ENCODE results near the gene PSMD8. TPM values are rescaled to one million over a fixed set of nuclear protein-coding genes. Genes with fewer than 3 reads are reported as not detected.

PSMD8 gene
- total RNA-seq, 1 experiment from 2014 or later: 195 TPM

DNA sequence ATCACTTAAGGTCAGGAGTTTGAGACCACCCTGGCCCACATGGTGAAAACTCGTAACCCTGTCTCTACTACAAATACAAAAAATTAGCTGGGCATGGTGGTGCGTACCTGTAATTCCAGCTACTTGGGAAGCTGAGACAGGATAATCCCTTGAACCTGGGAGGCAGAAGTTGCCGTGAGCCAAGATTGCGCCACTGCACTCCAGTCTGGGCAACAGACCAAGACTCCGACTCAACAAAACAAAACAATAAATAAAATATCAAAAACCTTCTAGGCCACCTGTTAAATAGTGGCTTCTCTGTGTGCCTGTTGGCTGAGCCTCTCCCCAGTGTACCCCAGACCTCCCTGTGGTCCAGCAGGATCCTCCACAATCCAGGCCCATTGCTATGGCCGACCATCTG lies 3.3 kb upstream of the PSMD8 start:
- no TSS peak for BruUV-seq (replicated peaks)

More for the DNA sequence above, 3.3 kb upstream of the PSMD8 start:
- H3K9me2 ChIP-seq (ENCODE audit: insufficient read depth): no peaks in the 10 kb centered on the region
- intact Hi-C loops (cut with micrococcal nuclease): no loop called here
- no peak overlapping the region for H3K27ac ChIP-seq (ENCODE audit: low read depth, low read length)
- H4K20me1 ChIP-seq (ENCODE audit: insufficient read depth): no peaks in the 10 kb centered on the region
- peaks cover 9 to 14% of the 10 kb centered on the region in 2 experiments for H3K4me1 ChIP-seq (ENCODE audit: control insufficient read depth in 1 of 2, insufficient read depth in 2 of 2, low read length in 2 of 2)
- H3K9ac ChIP-seq (ENCODE audit: low read length): no peak overlapping the region
- no peak for DNase-seq (ENCODE audit: low read depth, low spot score)
- no peak for ATAC-seq
- no peaks in the 10 kb centered on the region for H3K27me3 ChIP-seq (ENCODE audit: insufficient read depth, low read length)
- ChIA-PET RAD21 (ENCODE audit: low non-redundant PET in 1 of 2, low total read pairs in 2 of 2, uncharacterized antibody in 2 of 2, unreplicated experiment in 2 of 2) (interaction anchor here in 1 of 2 experiments (0.6 kb wide), 1 partner anchor 938 kb away, joined by 6 read pairs; no protein-coding TSS in a partner anchor), POLR2A (no interaction called here), CTCF (no interaction called here)
- H3K4me2 ChIP-seq (ENCODE audit: low read length): no peak overlapping the region
- H3K9me3 ChIP-seq (ENCODE audit: control insufficient read depth in 1 of 2, insufficient read depth in 1 of 2, low read depth in 1 of 2, low read length in 2 of 2): no peaks in the 10 kb centered on the region
- H3K36me3 ChIP-seq (ENCODE audit: control insufficient read depth in 1 of 2, insufficient read depth in 2 of 2, low read length in 2 of 2): peaks cover 0 to under 1% of the 10 kb centered on the region in 2 experiments; a peak in 2 of 4 replicates
- TF ChIP-seq YY1 (IDR thresholded peaks at IDR 0.05; ENCODE audit: extremely low read depth, insufficient replicate concordance, low read depth, low read length): no peak
- no peak for TF ChIP-seq POLR2AphosphoS5 (IDR thresholded peaks at IDR 0.05; ENCODE audit: low read depth, low read length)
- no peak for TF ChIP-seq POLR2A (IDR thresholded peaks at IDR 0.05; ENCODE audit: borderline replicate concordance, extremely low read depth, insufficient read depth, insufficient read length)
- TF ChIP-seq, protein P1, sequence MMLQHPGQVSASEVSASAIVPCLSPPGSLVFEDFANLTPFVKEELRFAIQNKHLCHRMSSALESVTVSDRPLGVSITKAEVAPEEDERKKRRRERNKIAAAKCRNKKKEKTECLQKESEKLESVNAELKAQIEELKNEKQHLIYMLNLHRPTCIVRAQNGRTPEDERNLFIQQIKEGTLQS (IDR thresholded peaks at IDR 0.05): no peak
- no peak for TF ChIP-seq SIN3A (IDR thresholded peaks at IDR 0.05; ENCODE audit: low read depth)
- no peak for TF ChIP-seq SRF (IDR thresholded peaks at IDR 0.05; ENCODE audit: low read depth)
- TF ChIP-seq RAD21 (IDR thresholded peaks at IDR 0.05; ENCODE audit: low read depth): no peak
- TF ChIP-seq ELF1 (IDR thresholded peaks at IDR 0.05; ENCODE audit: borderline replicate concordance, low read depth): no peak
- TF ChIP-seq EZH2phosphoT487 (IDR thresholded peaks at IDR 0.05; ENCODE audit: borderline replicate concordance): no peak
- TF ChIP-seq, protein P2, sequence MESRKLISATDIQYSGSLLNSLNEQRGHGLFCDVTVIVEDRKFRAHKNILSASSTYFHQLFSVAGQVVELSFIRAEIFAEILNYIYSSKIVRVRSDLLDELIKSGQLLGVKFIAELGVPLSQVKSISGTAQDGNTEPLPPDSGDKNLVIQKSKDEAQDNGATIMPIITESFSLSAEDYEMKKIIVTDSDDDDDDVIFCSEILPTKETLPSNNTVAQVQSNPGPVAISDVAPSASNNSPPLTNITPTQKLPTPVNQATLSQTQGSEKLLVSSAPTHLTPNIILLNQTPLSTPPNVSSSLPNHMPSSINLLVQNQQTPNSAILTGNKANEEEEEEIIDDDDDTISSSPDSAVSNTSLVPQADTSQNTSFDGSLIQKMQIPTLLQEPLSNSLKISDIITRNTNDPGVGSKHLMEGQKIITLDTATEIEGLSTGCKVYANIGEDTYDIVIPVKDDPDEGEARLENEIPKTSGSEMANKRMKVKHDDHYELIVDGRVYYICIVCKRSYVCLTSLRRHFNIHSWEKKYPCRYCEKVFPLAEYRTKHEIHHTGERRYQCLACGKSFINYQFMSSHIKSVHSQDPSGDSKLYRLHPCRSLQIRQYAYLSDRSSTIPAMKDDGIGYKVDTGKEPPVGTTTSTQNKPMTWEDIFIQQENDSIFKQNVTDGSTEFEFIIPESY (IDR thresholded peaks at IDR 0.05; ENCODE audit: extremely low read depth, insufficient replicate concordance, low read length): no peak
- TF ChIP-seq, protein P3, sequence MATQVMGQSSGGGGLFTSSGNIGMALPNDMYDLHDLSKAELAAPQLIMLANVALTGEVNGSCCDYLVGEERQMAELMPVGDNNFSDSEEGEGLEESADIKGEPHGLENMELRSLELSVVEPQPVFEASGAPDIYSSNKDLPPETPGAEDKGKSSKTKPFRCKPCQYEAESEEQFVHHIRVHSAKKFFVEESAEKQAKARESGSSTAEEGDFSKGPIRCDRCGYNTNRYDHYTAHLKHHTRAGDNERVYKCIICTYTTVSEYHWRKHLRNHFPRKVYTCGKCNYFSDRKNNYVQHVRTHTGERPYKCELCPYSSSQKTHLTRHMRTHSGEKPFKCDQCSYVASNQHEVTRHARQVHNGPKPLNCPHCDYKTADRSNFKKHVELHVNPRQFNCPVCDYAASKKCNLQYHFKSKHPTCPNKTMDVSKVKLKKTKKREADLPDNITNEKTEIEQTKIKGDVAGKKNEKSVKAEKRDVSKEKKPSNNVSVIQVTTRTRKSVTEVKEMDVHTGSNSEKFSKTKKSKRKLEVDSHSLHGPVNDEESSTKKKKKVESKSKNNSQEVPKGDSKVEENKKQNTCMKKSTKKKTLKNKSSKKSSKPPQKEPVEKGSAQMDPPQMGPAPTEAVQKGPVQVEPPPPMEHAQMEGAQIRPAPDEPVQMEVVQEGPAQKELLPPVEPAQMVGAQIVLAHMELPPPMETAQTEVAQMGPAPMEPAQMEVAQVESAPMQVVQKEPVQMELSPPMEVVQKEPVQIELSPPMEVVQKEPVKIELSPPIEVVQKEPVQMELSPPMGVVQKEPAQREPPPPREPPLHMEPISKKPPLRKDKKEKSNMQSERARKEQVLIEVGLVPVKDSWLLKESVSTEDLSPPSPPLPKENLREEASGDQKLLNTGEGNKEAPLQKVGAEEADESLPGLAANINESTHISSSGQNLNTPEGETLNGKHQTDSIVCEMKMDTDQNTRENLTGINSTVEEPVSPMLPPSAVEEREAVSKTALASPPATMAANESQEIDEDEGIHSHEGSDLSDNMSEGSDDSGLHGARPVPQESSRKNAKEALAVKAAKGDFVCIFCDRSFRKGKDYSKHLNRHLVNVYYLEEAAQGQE (IDR thresholded peaks at IDR 0.05; ENCODE audit: low read depth): no peak
- TF ChIP-seq FOSL1 (IDR thresholded peaks at IDR 0.05; ENCODE audit: low read depth): no peak
- no peak for TF ChIP-seq TCF7L2 (IDR thresholded peaks at IDR 0.05; ENCODE audit: borderline replicate concordance, extremely low read depth, insufficient read depth, insufficient read length)
- TF ChIP-seq ZFX (IDR thresholded peaks at IDR 0.05): no peak
- no peak for TF ChIP-seq CBX3 (IDR thresholded peaks at IDR 0.05; ENCODE audit: low read depth)
- no peak for TF ChIP-seq JUND (IDR thresholded peaks at IDR 0.05)
- TF ChIP-seq, protein P4, sequence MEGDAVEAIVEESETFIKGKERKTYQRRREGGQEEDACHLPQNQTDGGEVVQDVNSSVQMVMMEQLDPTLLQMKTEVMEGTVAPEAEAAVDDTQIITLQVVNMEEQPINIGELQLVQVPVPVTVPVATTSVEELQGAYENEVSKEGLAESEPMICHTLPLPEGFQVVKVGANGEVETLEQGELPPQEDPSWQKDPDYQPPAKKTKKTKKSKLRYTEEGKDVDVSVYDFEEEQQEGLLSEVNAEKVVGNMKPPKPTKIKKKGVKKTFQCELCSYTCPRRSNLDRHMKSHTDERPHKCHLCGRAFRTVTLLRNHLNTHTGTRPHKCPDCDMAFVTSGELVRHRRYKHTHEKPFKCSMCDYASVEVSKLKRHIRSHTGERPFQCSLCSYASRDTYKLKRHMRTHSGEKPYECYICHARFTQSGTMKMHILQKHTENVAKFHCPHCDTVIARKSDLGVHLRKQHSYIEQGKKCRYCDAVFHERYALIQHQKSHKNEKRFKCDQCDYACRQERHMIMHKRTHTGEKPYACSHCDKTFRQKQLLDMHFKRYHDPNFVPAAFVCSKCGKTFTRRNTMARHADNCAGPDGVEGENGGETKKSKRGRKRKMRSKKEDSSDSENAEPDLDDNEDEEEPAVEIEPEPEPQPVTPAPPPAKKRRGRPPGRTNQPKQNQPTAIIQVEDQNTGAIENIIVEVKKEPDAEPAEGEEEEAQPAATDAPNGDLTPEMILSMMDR (IDR thresholded peaks at IDR 0.05 in 2 of 3, conservative IDR thresholded peaks at IDR 0.05 in 1 of 3; ENCODE audit: borderline replicate concordance in 1 of 3, insufficient read depth in 1 of 3, low read depth in 2 of 3, low read length in 2 of 3): no peak
- TF ChIP-seq EGR1 (IDR thresholded peaks at IDR 0.05; ENCODE audit: low read depth): no peak
- no peak overlapping the region for H3K4me3 ChIP-seq (replicated peaks in 1 of 2; ENCODE audit: low read depth in 1 of 2, low read length in 2 of 2)
- no peak overlapping the region for H2AFZ ChIP-seq (ENCODE audit: low read depth, low read length, poor library complexity, severe bottlenecking)
- H3K79me2 ChIP-seq (ENCODE audit: insufficient read depth, low read length): peaks cover 15% of the 10 kb centered on the region
